Smooth muscle cell (in vitro differentiated cells): ENCODE measurements around the gene CAMTA1. TPM values are rescaled to one million over a fixed set of nuclear protein-coding genes. Genes with fewer than 3 reads are reported as not detected.

Experiments used
- DNase-seq: peaks from one replicate; lab custom pipeline; 2025; ENCODE audit not compliant: unreplicated experiment; lab: John Stamatoyannopoulos, UW
- H2AFZ ChIP-seq: fragments of 200-600 bp; sonication (generic); 2 replicates; pipeline ENCODE4 v1.6.0; 2016; ENCODE audit warnings: antibody characterized with exemption, low read depth, mild to moderate bottlenecking
- H3F3A ChIP-seq: fragments of 200-600 bp; sonication (generic); 2 replicates; pipeline ENCODE4 v1.6.0; 2017; ENCODE audit warnings: antibody characterized with exemption, low read depth
- H3K27ac ChIP-seq: fragments of 200-600 bp; sonication (generic); 2 replicates; pipeline ENCODE4 v1.5.1; 2016; ENCODE audit warnings: low read depth, mild to moderate bottlenecking
- H3K27me3 ChIP-seq: fragments of 200-600 bp; sonication (generic); 2 replicates; pipeline ENCODE4 v1.6.1; 2016; ENCODE audit warnings: low read depth, mild to moderate bottlenecking
- H3K36me3 ChIP-seq: fragments of 200-600 bp; sonication (generic); 2 replicates; pipeline ENCODE4 v1.5.1; 2016; ENCODE audit warnings: low read depth
- H3K4me1 ChIP-seq: fragments of 200-600 bp; sonication (generic); 2 replicates; pipeline ENCODE4 v1.5.1; 2016; ENCODE audit warnings: low read depth
- H3K4me2 ChIP-seq: fragments of 200-600 bp; sonication (generic); 2 replicates; pipeline ENCODE4 v1.6.0; 2016; ENCODE audit warnings: mild to moderate bottlenecking
- H3K4me3 ChIP-seq: fragments of 200-600 bp; sonication (generic); 2 replicates; pipeline ENCODE4 v1.5.1; 2016; ENCODE audit warnings: mild to moderate bottlenecking
- H3K79me2 ChIP-seq: fragments of 200-600 bp; sonication (generic); 2 replicates; pipeline ENCODE4 v1.6.0; 2016; ENCODE audit warnings: low read depth, mild to moderate bottlenecking
- H3K9ac ChIP-seq: fragments of 200-600 bp; sonication (generic); 2 replicates; pipeline ENCODE4 v1.6.0; 2016; ENCODE audit warnings: low read depth
- H3K9me3 ChIP-seq: fragments of 200-600 bp; sonication (generic); replicated peaks from 2 replicates; pipeline ENCODE4 v1.5.1; 2016; ENCODE audit warnings: low read depth
- H4K20me1 ChIP-seq: fragments of 200-600 bp; sonication (generic); 2 replicates; pipeline ENCODE4 v1.6.0; 2016; ENCODE audit warnings: low read depth
- WGBS: methylation state at CpG from one replicate; pipeline ENCODE4 v1.1.7; 2016; ENCODE audit warnings: low lambda C conversion rate; 5-methylcytosine and 5-hydroxymethylcytosine counted together
- polyA plus RNA-seq: library from polyadenylated mRNA; unstranded; fragments of >200 nt; fragmentation: Nextera tagmentation; extraction: Ambion mirVana; gene quantifications from 2 replicates; pipeline ENCODE4 v1.2.1, GENCODE V29; 2016
- total RNA-seq: library from RNA; depleted of rRNA; stranded (reverse); fragments of >200 nt; gene quantifications from 2 replicates; pipeline ENCODE4 v1.2.3, GENCODE V29; 2014
- TF ChIP-seq, protein P1 (sequence below): fragments of 200-600 bp; sonication (generic); IDR thresholded peaks from 2 replicates; pipeline ENCODE4 v1.5.1; 2017; ENCODE audit warnings: borderline replicate concordance, mild to moderate bottlenecking, antibody characterized with exemption; ENCODE audit not compliant: insufficient read depth, poor library complexity, severe bottlenecking

The CAMTA1 gene
- total and polyA plus RNA-seq, 2 experiments from 2014 or later: 139 to 145 TPM

DNA sequence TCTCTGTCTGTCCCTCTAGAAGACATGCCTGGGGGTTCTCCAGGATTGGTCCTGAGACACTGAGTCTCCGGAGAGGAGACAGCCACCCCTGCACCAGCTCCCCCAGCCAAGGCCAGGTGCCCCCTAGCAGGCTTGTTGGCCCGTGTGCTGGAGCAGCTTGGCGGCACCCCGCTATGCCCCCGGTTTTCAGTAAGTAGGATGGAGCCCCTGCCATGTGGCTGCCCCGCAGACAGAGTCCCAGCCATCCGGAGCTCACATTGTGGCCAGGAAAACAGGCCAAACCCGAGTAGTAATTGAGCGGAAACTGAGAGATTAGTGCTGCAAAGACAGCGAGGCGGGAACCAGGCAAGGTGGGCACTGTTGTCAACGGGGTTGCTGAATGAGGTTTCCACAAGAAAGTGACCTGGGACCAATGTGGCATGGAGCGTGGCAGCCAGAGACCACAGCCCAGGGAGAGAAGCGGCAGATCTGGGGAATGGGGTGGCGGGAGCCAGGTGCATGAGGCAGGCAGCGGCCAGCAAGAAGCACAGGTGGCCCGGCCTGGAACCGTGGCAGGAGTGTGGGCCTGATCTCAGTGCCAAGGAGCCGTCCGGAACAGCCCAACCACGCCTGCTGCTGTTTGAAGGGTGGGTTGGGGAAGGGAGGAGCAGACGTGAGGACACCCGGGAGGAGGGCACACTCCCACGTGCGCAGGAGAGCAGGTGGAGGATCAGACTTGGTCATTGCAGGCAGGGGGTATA lies 848.4 kb downstream of the CAMTA1 start:
- no peak for DNase-seq
- no peak overlapping the region for H3K27ac ChIP-seq
- no peaks in the 10 kb centered on the region for H3K4me1 ChIP-seq
- no peaks in the 10 kb centered on the region for H3K27me3 ChIP-seq
- no peak overlapping the region for H3K4me3 ChIP-seq
- no peaks in the 10 kb centered on the region for H3K9me3 ChIP-seq
- H3K9ac ChIP-seq: no peak overlapping the region
- no peaks in the 10 kb centered on the region for H3F3A ChIP-seq
- H3K79me2 ChIP-seq: no peaks in the 10 kb centered on the region
- no peak overlapping the region for H2AFZ ChIP-seq
- H4K20me1 ChIP-seq: no peaks in the 10 kb centered on the region
- TF ChIP-seq, protein P1, sequence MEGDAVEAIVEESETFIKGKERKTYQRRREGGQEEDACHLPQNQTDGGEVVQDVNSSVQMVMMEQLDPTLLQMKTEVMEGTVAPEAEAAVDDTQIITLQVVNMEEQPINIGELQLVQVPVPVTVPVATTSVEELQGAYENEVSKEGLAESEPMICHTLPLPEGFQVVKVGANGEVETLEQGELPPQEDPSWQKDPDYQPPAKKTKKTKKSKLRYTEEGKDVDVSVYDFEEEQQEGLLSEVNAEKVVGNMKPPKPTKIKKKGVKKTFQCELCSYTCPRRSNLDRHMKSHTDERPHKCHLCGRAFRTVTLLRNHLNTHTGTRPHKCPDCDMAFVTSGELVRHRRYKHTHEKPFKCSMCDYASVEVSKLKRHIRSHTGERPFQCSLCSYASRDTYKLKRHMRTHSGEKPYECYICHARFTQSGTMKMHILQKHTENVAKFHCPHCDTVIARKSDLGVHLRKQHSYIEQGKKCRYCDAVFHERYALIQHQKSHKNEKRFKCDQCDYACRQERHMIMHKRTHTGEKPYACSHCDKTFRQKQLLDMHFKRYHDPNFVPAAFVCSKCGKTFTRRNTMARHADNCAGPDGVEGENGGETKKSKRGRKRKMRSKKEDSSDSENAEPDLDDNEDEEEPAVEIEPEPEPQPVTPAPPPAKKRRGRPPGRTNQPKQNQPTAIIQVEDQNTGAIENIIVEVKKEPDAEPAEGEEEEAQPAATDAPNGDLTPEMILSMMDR: no peak
- H3K4me2 ChIP-seq: no peak overlapping the region
- WGBS: 94% methylated on average over 20 of the region's 25 CpGs
- H3K36me3 ChIP-seq: no peaks in the 10 kb centered on the region

DNA sequence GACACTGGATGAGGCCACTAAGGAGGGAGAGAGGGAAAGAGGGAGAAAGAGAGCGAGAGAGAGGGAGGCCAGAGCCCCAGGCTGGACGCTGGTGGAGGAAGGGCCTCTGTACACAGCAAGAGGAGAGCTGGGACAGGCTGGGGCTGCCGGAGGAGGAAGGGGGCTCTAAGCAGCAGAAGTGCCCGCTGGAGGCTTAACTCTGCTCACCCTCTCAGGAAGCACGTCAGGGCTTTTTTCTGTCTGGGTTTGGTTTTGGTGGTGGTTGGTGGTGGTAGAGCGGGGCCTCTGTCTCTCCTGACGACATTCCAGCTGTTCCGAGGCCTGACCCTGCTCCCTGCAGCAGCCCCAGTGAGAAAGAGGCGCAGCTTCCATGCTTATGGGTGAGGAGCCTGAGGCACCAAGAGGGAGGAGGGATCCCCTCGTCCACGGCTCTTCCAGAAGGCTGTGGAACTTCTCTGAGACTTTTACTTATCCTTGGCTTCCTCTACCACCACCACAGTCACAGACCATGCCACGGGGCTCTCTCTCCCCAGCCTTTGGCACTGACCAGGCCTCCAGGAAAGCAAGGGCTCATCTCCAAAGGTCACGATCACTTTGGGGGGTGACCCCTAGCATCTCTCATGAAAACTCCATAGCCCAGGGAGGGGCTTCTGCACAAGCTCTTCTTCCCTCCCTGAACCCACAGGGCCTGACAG lies 849.4 kb downstream of the CAMTA1 start:
- 81% methylated on average over 13 of the region's 13 CpGs for WGBS
- no peaks in the 10 kb centered on the region for H3K36me3 ChIP-seq
- H3K4me3 ChIP-seq: no peak overlapping the region
- H3K27me3 ChIP-seq: no peaks in the 10 kb centered on the region
- no peak overlapping the region for H3K4me2 ChIP-seq
- H3K79me2 ChIP-seq: no peaks in the 10 kb centered on the region
- no peak overlapping the region for H2AFZ ChIP-seq
- H3F3A ChIP-seq: no peaks in the 10 kb centered on the region
- no peaks in the 10 kb centered on the region for H3K9me3 ChIP-seq
- DNase-seq: no peak
- no peak overlapping the region for H3K9ac ChIP-seq
- TF ChIP-seq, protein P1: no peak
- no peaks in the 10 kb centered on the region for H3K4me1 ChIP-seq
- no peak overlapping the region for H3K27ac ChIP-seq
- no peaks in the 10 kb centered on the region for H4K20me1 ChIP-seq

DNA sequence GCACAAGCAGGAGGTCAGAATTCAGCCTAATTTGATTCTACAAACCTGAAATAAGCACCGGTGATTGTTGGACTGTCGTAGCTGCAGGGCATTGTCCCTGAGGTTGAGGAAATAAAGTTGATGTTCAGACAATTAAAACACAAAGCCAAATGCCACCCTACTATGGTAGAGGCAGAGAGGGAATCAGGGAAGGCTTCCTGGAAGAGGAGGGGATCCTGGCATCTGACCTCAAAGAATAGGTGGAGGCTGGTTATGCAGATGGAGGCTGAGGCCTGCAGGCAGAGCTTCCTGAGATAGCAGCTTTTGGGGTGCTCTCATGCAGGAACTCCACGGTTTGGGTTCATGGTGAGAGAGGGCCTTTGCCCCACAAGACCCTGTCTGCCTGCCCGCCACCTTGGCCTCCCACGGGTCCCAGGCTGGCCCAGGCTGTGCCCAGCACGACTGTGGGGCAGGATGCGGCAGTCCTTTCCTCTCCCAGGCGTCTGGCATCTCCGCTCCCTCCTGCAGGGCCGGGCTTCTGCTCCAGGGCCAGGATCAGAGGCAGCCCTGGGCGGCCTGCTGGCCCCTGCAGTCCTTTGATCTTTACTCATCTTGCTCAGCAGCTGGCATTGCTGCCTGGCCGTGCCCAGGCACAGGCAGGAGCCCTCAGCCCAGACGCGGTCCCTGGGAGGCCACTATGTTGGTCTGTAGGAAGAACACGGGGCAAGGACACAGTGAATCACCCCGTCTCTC lies 851.7 kb downstream of the CAMTA1 start:
- 90% methylated on average over 16 of the region's 16 CpGs for WGBS
- peaks cover 2% of the 10 kb centered on the region for H3K4me1 ChIP-seq
- no peak overlapping the region for H3K9ac ChIP-seq
- H3K4me3 ChIP-seq: no peak overlapping the region
- H3K36me3 ChIP-seq: no peaks in the 10 kb centered on the region
- no peaks in the 10 kb centered on the region for H4K20me1 ChIP-seq
- no peaks in the 10 kb centered on the region for H3K79me2 ChIP-seq
- H3K27ac ChIP-seq: no peak overlapping the region
- H3K9me3 ChIP-seq: no peaks in the 10 kb centered on the region
- H3K4me2 ChIP-seq: no peak overlapping the region
- no peak for DNase-seq
- H2AFZ ChIP-seq: no peak overlapping the region
- TF ChIP-seq, protein P1: no peak
- H3F3A ChIP-seq: no peaks in the 10 kb centered on the region
- H3K27me3 ChIP-seq: no peaks in the 10 kb centered on the region
